HG02870 (cell line): ENCODE data around the gene PCSK9.
"Not testable (repeated sequence)": the region's sequence is repeated elsewhere in the genome, so short reads cannot be mapped to it uniquely, and the experiment has no call there.

Source experiments
- ATAC-seq: cut with Tn5 transposase; IDR thresholded peaks from one replicate; pipeline ENCODE4 v1.9.1; 2021; ENCODE audit warnings: mild to moderate bottlenecking, moderate library complexity; ENCODE audit not compliant: unreplicated experiment

Gene PCSK9

GRCh38 chr1:55007625-55008024 is 31.7 kb upstream of the PCSK9 start:
- ATAC-seq = no peak

- ATAC-seq = no peak
Observed at GRCh38 chr1:55010194-55010886, 29.0 kb upstream of the PCSK9 start.

GRCh38 chr1:55010887-55011217 is 28.5 kb upstream of the PCSK9 start:
- no peak for ATAC-seq

GRCh38 chr1:55012661-55013060 is 26.7 kb upstream of the PCSK9 start:
- no peak for ATAC-seq

- no peak for ATAC-seq
Observed at GRCh38 chr1:55015123-55015522, 24.2 kb upstream of the PCSK9 start.

GRCh38 chr1:55015731-55016620 is 23.4 kb upstream of the PCSK9 start:
- ATAC-seq = no peak

GRCh38 chr1:55018395-55018794 is 21.0 kb upstream of the PCSK9 start:
- ATAC-seq = no peak

GRCh38 chr1:55021942-55022546 is 17.3 kb upstream of the PCSK9 start:
- peak; percentile 90 for ATAC-seq

- ATAC-seq = not testable (repeated sequence)
Observed at GRCh38 chr1:55024163-55024562, 15.2 kb upstream of the PCSK9 start.

- not testable (repeated sequence) for ATAC-seq
Observed at GRCh38 chr1:55026682-55027081, 12.7 kb upstream of the PCSK9 start.

GRCh38 chr1:55031098-55031497 is 8.2 kb upstream of the PCSK9 start:
- ATAC-seq = not testable (repeated sequence)

GRCh38 chr1:55033265-55033614 is 6.1 kb upstream of the PCSK9 start:
- no peak for ATAC-seq

GRCh38 chr1:55034476-55035133 is 4.7 kb upstream of the PCSK9 start:
- ATAC-seq = no peak

- ATAC-seq = no peak
Observed at GRCh38 chr1:55035904-55036303, 3.4 kb upstream of the PCSK9 start.

GRCh38 chr1:55037733-55038551 is 1.4 kb upstream of the PCSK9 start:
- ATAC-seq = no peak

GRCh38 chr1:55038552-55038838 is 853 bp upstream of the PCSK9 start:
- ATAC-seq = no peak

GRCh38 chr1:55038974-55039341 is 390 bp upstream of the PCSK9 start:
- ATAC-seq = no peak

GRCh38 chr1:55040083-55040932 is 960 bp downstream of the PCSK9 start:
- ATAC-seq = no peak

GRCh38 chr1:55040933-55041494 is 1.7 kb downstream of the PCSK9 start:
- no peak for ATAC-seq

GRCh38 chr1:55041613-55042012 is 2.3 kb downstream of the PCSK9 start:
- ATAC-seq = no peak
